H9 (cell line): Measurements from ENCODE around the gene BRSK2. TPM values are rescaled to one million over a fixed set of nuclear protein-coding genes. Genes with fewer than 3 reads are reported as not detected.

Experiments
- DNase-seq: peaks from one replicate; pipeline ENCODE4 v3.0.0-alpha.2; 2017
- H2AFZ ChIP-seq: one replicate; pipeline ENCODE4 v1.6.1; 2013; ENCODE audit warnings: mild to moderate bottlenecking, low read length, control low read depth, moderate library complexity
- H2AK5ac ChIP-seq: 2 replicates; pipeline ENCODE4 v1.6.1; 2013; ENCODE audit warnings: low read length, control low read depth, mixed read lengths; ENCODE audit not compliant: insufficient read length
- H2BK120ac ChIP-seq: one replicate; pipeline ENCODE4 v1.6.1; 2013; ENCODE audit warnings: low read depth, mild to moderate bottlenecking, low read length, control low read depth, inconsistent platforms; ENCODE audit not compliant: poor library complexity, severe bottlenecking
- H2BK12ac ChIP-seq: 2 replicates; pipeline ENCODE4 v1.6.1; 2013; ENCODE audit warnings: low read length, control low read depth, mixed read lengths, low read depth; ENCODE audit not compliant: insufficient read length
- H2BK15ac ChIP-seq: 2 replicates; pipeline ENCODE4 v1.6.1; 2013; ENCODE audit warnings: low read depth, low read length, control low read depth
- H2BK20ac ChIP-seq: one replicate; pipeline ENCODE4 v1.6.1; 2013; ENCODE audit warnings: low read depth, mild to moderate bottlenecking, low read length, control low read depth, inconsistent platforms; ENCODE audit not compliant: poor library complexity, severe bottlenecking
- H2BK5ac ChIP-seq: 2 replicates; pipeline ENCODE4 v1.6.1; 2013; ENCODE audit warnings: low read length, control low read depth, mixed read lengths; ENCODE audit not compliant: insufficient read length
- H3K14ac ChIP-seq: 2 replicates; pipeline ENCODE4 v1.6.1; 2013; ENCODE audit warnings: low read length, control low read depth; ENCODE audit not compliant: insufficient read depth
- H3K18ac ChIP-seq: 2 replicates; pipeline ENCODE4 v1.6.1; 2013; ENCODE audit warnings: low read depth, mild to moderate bottlenecking, mixed read lengths, low read length, control low read depth; ENCODE audit not compliant: insufficient read length
- H3K23ac ChIP-seq: 2 replicates; pipeline ENCODE4 v1.6.1; 2013; ENCODE audit warnings: low read length, control low read depth, mixed read lengths, low read depth; ENCODE audit not compliant: insufficient read length
- H3K23me2 ChIP-seq: 2 replicates; pipeline ENCODE4 v1.6.1; 2013; ENCODE audit warnings: low read depth, mild to moderate bottlenecking, mixed read lengths, low read length, control low read depth; ENCODE audit not compliant: insufficient read length, poor library complexity, severe bottlenecking
- H3K27ac ChIP-seq: 2 replicates; pipeline ENCODE4 v1.5.1; 2013; ENCODE audit warnings: low read length, control low read depth, mixed read lengths, low read depth; ENCODE audit not compliant: insufficient read length
- H3K27me3 ChIP-seq: 2 replicates; pipeline ENCODE4 v1.6.1; 2013; ENCODE audit warnings: low read length, control low read depth, inconsistent platforms; ENCODE audit not compliant: insufficient read depth
- H3K4ac ChIP-seq: 2 replicates; pipeline ENCODE4 v1.6.1; 2013; ENCODE audit warnings: low read depth, mild to moderate bottlenecking, control low read depth, inconsistent platforms, low read length, moderate library complexity
- H3K4me1 ChIP-seq: 2 replicates; pipeline ENCODE4 v1.6.1; 2013; ENCODE audit warnings: low read length, control low read depth, inconsistent platforms; ENCODE audit not compliant: insufficient read depth
- H3K4me2 ChIP-seq: 2 replicates; pipeline ENCODE4 v1.6.1; 2013; ENCODE audit warnings: low read length, control low read depth, mixed read lengths; ENCODE audit not compliant: insufficient read length, insufficient read depth
- H3K56ac ChIP-seq: 2 replicates; pipeline ENCODE4 v1.6.1; 2013; ENCODE audit warnings: low read depth, mild to moderate bottlenecking, mixed read lengths, low read length, control low read depth; ENCODE audit not compliant: insufficient read length
- H3K79me1 ChIP-seq: 2 replicates; pipeline ENCODE4 v1.6.1; 2013; ENCODE audit warnings: low read depth, mild to moderate bottlenecking, moderate library complexity, low read length, control low read depth, inconsistent platforms; ENCODE audit not compliant: insufficient read depth, poor library complexity, severe bottlenecking
- H3K79me2 ChIP-seq: 2 replicates; pipeline ENCODE4 v1.6.1; 2013; ENCODE audit warnings: low read length, control low read depth, inconsistent platforms; ENCODE audit not compliant: insufficient read depth
- H3K9ac ChIP-seq: 2 replicates; pipeline ENCODE4 v1.6.1; 2013; ENCODE audit warnings: low read length, control low read depth, mixed read lengths; ENCODE audit not compliant: insufficient read length; ENCODE audit errors: extremely low read depth
- H3K9me3 ChIP-seq: one replicate; pipeline ENCODE4 v1.6.1; 2013; ENCODE audit warnings: low read depth, low read length, inconsistent platforms; ENCODE audit not compliant: control insufficient read depth
- H3T11ph ChIP-seq: one replicate; pipeline ENCODE4 v1.6.1; 2013; ENCODE audit warnings: mild to moderate bottlenecking, low read length, control low read depth, inconsistent platforms
- H4K20me1 ChIP-seq: one replicate; pipeline ENCODE4 v1.6.1; 2013; ENCODE audit not compliant: control insufficient read depth, insufficient read length, insufficient read depth
- H4K5ac ChIP-seq: 2 replicates; pipeline ENCODE4 v1.6.1; 2013; ENCODE audit warnings: low read depth, mild to moderate bottlenecking, mixed read lengths, low read length, control low read depth; ENCODE audit not compliant: insufficient read length
- H4K8ac ChIP-seq: replicated peaks from 2 replicates; pipeline ENCODE4 v1.6.1; 2013; ENCODE audit warnings: low read length, control low read depth, mixed read lengths, low read depth; ENCODE audit not compliant: insufficient read length
- H4K91ac ChIP-seq: 2 replicates; pipeline ENCODE4 v1.6.1; 2013; ENCODE audit warnings: low read depth, mild to moderate bottlenecking, moderate library complexity, mixed read lengths, low read length, control low read depth; ENCODE audit not compliant: insufficient read length
- H3K27ac Mint-ChIP-seq, 3 experiments: 2 replicates in 2 of 3; 3 replicates in 1 of 3; pipeline ENCODE4 v1.8.0; 2020 to 2021; ENCODE audit warnings: mixed read lengths in 3 of 3, mild to moderate bottlenecking in 1 of 3, moderate library complexity in 1 of 3
- H3K27me3 Mint-ChIP-seq: 2 replicates; pipeline ENCODE4 v1.8.0; 2021; ENCODE audit warnings: low read depth, mild to moderate bottlenecking, moderate library complexity, mixed read lengths
- H3K36me3 Mint-ChIP-seq, 3 experiments: 2 replicates in 2 of 3; 3 replicates in 1 of 3; pipeline ENCODE4 v1.8.0; 2020 to 2021; ENCODE audit warnings: low read depth in 3 of 3, mixed read lengths in 3 of 3; ENCODE audit not compliant: insufficient read depth in 1 of 3
- H3K4me1 Mint-ChIP-seq, 2 experiments: 2 replicates each; pipeline ENCODE4 v1.8.0; 2020; ENCODE audit warnings: mixed read lengths in 2 of 2
- H3K4me3 Mint-ChIP-seq, 2 experiments: 2 replicates in 1 of 2; 3 replicates in 1 of 2; pipeline ENCODE4 v1.8.0; 2020 to 2021; ENCODE audit warnings: mild to moderate bottlenecking in 2 of 2, mixed read lengths in 2 of 2, moderate library complexity in 1 of 2
- H3K9me3 Mint-ChIP-seq, 2 experiments: 2 replicates in 1 of 2; 3 replicates in 1 of 2; pipeline ENCODE4 v1.8.0; 2020; ENCODE audit warnings: mild to moderate bottlenecking in 2 of 2, mixed read lengths in 2 of 2, moderate library complexity in 1 of 2
- WGBS: extraction: QIAGEN DNeasy Blood & Tissue Kit; methylation state at CpG from one replicate; pipeline ENCODE4 v1.1.7; 2013; ENCODE audit warnings: missing lambda C conversion rate, low lambda C conversion rate, mixed read lengths; ENCODE audit not compliant: insufficient read length; ENCODE audit errors: extremely low coverage; 5-methylcytosine and 5-hydroxymethylcytosine counted together
- total RNA-seq: library from RNA; stranded (reverse); gene quantifications from 2 replicates; pipeline ENCODE4 v1.2.1, GENCODE V29; 2021
- TF ChIP-seq, protein P1 (sequence below): fragments of 200-600 bp; sonication (generic); conservative IDR thresholded peaks from 3 replicates; pipeline ENCODE4 v1.8.0; 2021; ENCODE audit warnings: antibody characterized with exemption, mild to moderate bottlenecking

The BRSK2 gene
- total RNA-seq, 1 experiment from 2014 or later, result 28.4 TPM

DNA sequence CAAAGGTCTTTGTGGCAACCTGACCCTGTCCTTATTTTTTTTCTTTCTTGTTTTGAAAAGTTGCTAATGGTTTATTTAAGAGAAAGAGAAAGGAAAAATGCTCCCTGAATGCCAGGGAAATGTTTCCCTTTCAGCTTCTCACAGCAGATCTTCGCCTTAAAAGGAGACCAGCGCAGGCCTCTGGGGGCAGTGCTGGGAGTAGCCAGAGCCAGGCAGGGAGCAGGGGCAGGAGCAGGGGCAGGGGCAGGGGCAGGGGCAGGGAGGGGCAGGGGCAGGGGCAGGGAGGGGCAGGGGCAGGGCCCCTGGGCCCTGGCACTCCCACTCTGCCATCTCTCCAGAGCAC, 91.7 kb downstream of the BRSK2 start:
- Histone ChIP-seq H2BK20ac (no peak overlapping the region), H2AK5ac (no peak overlapping the region), H4K5ac (no peak overlapping the region), H2BK5ac (no peak overlapping the region), H4K91ac (no peak overlapping the region), H3K27ac (no peak overlapping the region), H3K4me1 (no peaks in the 10 kb centered on the region), H4K20me1 (no peaks in the 10 kb centered on the region), H3K79me1 (peaks cover 3% of the 10 kb centered on the region), H3K23me2 (no peaks in the 10 kb centered on the region), H3K9me3 (no peaks in the 10 kb centered on the region), H2BK15ac (no peak overlapping the region), H3K14ac (no peak overlapping the region), H3K18ac (no peak overlapping the region), H3K4me2 (no peak overlapping the region), H3K79me2 (no peaks in the 10 kb centered on the region), H2BK12ac (no peak overlapping the region), H3K23ac (no peak overlapping the region), H3K9ac (no peak overlapping the region), H3K56ac (no peak overlapping the region), H3K27me3 (no peaks in the 10 kb centered on the region), H2AFZ (no peak overlapping the region), H2BK120ac (no peak overlapping the region), H4K8ac (no peak overlapping the region), H3T11ph (no peak overlapping the region), H3K4ac (no peak overlapping the region)
- TF ChIP-seq, protein P1, sequence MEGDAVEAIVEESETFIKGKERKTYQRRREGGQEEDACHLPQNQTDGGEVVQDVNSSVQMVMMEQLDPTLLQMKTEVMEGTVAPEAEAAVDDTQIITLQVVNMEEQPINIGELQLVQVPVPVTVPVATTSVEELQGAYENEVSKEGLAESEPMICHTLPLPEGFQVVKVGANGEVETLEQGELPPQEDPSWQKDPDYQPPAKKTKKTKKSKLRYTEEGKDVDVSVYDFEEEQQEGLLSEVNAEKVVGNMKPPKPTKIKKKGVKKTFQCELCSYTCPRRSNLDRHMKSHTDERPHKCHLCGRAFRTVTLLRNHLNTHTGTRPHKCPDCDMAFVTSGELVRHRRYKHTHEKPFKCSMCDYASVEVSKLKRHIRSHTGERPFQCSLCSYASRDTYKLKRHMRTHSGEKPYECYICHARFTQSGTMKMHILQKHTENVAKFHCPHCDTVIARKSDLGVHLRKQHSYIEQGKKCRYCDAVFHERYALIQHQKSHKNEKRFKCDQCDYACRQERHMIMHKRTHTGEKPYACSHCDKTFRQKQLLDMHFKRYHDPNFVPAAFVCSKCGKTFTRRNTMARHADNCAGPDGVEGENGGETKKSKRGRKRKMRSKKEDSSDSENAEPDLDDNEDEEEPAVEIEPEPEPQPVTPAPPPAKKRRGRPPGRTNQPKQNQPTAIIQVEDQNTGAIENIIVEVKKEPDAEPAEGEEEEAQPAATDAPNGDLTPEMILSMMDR, result no peak
- Mint-ChIP-seq H3K36me3 (peaks cover 0 to 13% (median 2%) of the 10 kb centered on the region in 3 experiments; a peak in 3 of 7 replicates), H3K27ac (no peak overlapping the region), H3K27me3 (no peaks in the 10 kb centered on the region), H3K4me3 (no peak overlapping the region), H3K9me3 (no peaks in the 10 kb centered on the region), H3K4me1 (peaks cover 0 to 5% of the 10 kb centered on the region in 2 experiments; a peak in 1 of 4 replicates)
- WGBS, result no CpG with 5 or more reads among the region's 2 CpGs
- DNase-seq, result no peak
